Measurements from ENCODE around the gene ARHGAP9. TPM values are rescaled to one million over a fixed set of nuclear protein-coding genes. Genes with fewer than 3 reads are reported as not detected.

Gene ARHGAP9
- total RNA-seq, 2 donors from 2014 or later: 32.0 to 32.5 TPM

DNA sequence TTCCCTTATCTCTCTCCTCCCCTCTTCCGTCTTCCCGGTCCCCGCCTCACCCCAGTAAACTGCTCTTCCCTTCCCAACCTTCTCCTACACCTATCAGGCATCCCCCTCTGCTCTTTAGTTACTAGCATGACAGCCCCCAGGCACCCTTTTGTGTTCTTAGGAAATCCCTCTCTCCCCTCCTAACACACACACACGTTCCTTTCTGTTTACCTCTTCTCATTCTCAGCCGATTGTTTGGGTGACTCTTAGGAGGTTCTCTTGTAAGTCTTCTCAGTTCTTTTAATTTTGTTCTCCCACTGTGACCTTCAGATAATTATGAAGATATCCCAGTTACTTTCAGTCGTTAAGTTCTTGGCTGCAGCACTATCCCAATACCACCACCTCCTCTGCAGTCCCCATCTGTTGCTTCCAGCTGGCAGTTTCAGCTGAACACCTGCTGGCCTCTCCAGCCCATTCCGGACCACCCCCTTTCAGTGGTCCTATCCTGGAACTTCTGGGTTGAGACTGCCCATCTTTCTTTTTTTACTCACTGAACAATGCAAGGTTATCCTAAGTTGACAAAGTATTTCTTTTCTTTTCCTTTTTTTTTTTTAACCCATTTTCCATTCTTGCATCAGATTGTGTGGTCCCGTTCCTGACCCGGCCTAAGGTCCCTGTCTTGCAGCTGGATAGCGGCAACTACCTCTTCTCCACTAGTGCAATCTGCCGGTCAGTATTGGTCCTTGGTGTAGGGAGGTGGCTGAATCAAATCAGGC is 8.9 kb upstream of the ARHGAP9 start:
- Histone ChIP-seq H3K27ac (peak overlapping the region; percentile 44 to 63), H3K4me3 (peak overlapping the region; percentile 72), H3K4me1 (ENCODE audit: control insufficient read depth in 1 of 2, low read depth in 2 of 2) (peaks cover 6 to 12% of the 10 kb centered on the region in 2 donors), H3K27me3 (replicated peaks; ENCODE audit: insufficient read depth) (no peaks in the 10 kb centered on the region), H3K36me3 (peaks cover 27% of the 10 kb centered on the region), H3K9me3 (no peaks in the 10 kb centered on the region)
- ATAC-seq (ENCODE audit: insufficient number of reproducible peaks, low FRiP score, low read depth) (no peak), DNase-seq (ENCODE audit: low spot score) (no peak)
- no peak for TF ChIP-seq CTCF (IDR thresholded peaks at IDR 0.05)

GRCh38 chr12:57487597-57488401 is 8.1 kb upstream of the ARHGAP9 start, which contains the start of gene MARS1:
Gene MARS1, plus strand, starts transcription at chr12:57488068. Its CDS starts 23 bp downstream, at chr12:57488091.
- DNase-seq (ENCODE audit: low spot score): peak; percentile 80
- H3K36me3 ChIP-seq: peaks cover 25% of the 10 kb centered on the region
- H3K9me3 ChIP-seq: no peaks in the 10 kb centered on the region
- TF ChIP-seq CTCF (IDR thresholded peaks at IDR 0.05): no peak
- H3K4me3 ChIP-seq: peak within 1 kb of the TSS; percentile 72
- H3K27ac ChIP-seq: peak within 1 kb of the TSS; percentile 44 to 63
- H3K4me1 ChIP-seq (ENCODE audit: control insufficient read depth in 1 of 2, low read depth in 2 of 2): peaks cover 6 to 12% of the 10 kb centered on the region in 2 donors
- ATAC-seq (ENCODE audit: insufficient number of reproducible peaks, low FRiP score, low read depth): peak; percentile 75
- H3K27me3 ChIP-seq (replicated peaks; ENCODE audit: insufficient read depth): no peaks in the 10 kb centered on the region

- DNase-seq (ENCODE audit: low spot score) (no peak), ATAC-seq (ENCODE audit: insufficient number of reproducible peaks, low FRiP score, low read depth) (no peak)
- peaks cover 6 to 12% of the 10 kb centered on the region in 2 donors for H3K4me1 ChIP-seq (ENCODE audit: control insufficient read depth in 1 of 2, low read depth in 2 of 2)
- peaks cover 20% of the 10 kb centered on the region for H3K36me3 ChIP-seq
- peak overlapping the region; percentile 72 for H3K4me3 ChIP-seq
- H3K9me3 ChIP-seq: no peaks in the 10 kb centered on the region
- no peak for TF ChIP-seq CTCF (IDR thresholded peaks at IDR 0.05)
- H3K27me3 ChIP-seq (replicated peaks; ENCODE audit: insufficient read depth): no peaks in the 10 kb centered on the region
- H3K27ac ChIP-seq: peak overlapping the region in 1 of 2 donors; percentile 30
Observed at GRCh38 chr12:57487055-57487596, 7.5 kb upstream of the ARHGAP9 start.

DNA sequence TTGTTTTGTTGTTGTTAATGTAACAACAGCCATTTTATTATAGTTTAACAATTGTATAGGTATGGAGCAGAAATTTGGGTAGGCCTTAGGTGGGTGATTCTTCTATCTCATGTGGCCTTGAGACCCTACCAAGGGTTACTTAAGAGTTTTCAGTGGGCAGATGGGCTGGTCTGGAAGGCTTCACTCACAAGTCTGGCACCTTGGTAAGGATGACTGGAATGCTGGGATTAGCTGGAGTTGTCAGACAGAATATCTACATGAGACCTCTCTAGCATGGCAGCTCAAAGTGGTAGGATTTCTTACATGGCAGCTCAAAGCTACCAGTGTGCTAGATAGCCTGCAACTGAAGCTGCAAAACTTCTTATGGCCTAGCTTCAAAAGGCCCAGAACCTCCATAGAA is 6.0 kb upstream of the ARHGAP9 start:
- no peak overlapping the region for H3K4me3 ChIP-seq
- ATAC-seq (ENCODE audit: insufficient number of reproducible peaks, low FRiP score, low read depth) (no peak), DNase-seq (ENCODE audit: low spot score) (no peak)
- H3K4me1 ChIP-seq (ENCODE audit: control insufficient read depth in 1 of 2, low read depth in 2 of 2): peaks cover 6 to 12% of the 10 kb centered on the region in 2 donors
- TF ChIP-seq CTCF (IDR thresholded peaks at IDR 0.05): no peak
- no peaks in the 10 kb centered on the region for H3K9me3 ChIP-seq
- no peaks in the 10 kb centered on the region for H3K27me3 ChIP-seq (replicated peaks; ENCODE audit: insufficient read depth)
- no peak overlapping the region for H3K27ac ChIP-seq
- peaks cover 8% of the 10 kb centered on the region for H3K36me3 ChIP-seq

- no peaks in the 10 kb centered on the region for H3K36me3 ChIP-seq
- ATAC-seq (ENCODE audit: insufficient number of reproducible peaks, low FRiP score, low read depth) (no peak), DNase-seq (ENCODE audit: low spot score) (no peak)
- H3K27ac ChIP-seq: no peak overlapping the region
- peaks cover 0 to 2% of the 10 kb centered on the region in 2 donors for H3K4me1 ChIP-seq (ENCODE audit: control insufficient read depth in 1 of 2, low read depth in 2 of 2)
- no peak overlapping the region for H3K4me3 ChIP-seq
- no peaks in the 10 kb centered on the region for H3K9me3 ChIP-seq
- TF ChIP-seq CTCF (IDR thresholded peaks at IDR 0.05): no peak
- H3K27me3 ChIP-seq (replicated peaks; ENCODE audit: insufficient read depth): no peaks in the 10 kb centered on the region
Observed at GRCh38 chr12:57483466-57483865, 3.8 kb upstream of the ARHGAP9 start.
